ENCODE results near the gene RAB41.

DNA sequence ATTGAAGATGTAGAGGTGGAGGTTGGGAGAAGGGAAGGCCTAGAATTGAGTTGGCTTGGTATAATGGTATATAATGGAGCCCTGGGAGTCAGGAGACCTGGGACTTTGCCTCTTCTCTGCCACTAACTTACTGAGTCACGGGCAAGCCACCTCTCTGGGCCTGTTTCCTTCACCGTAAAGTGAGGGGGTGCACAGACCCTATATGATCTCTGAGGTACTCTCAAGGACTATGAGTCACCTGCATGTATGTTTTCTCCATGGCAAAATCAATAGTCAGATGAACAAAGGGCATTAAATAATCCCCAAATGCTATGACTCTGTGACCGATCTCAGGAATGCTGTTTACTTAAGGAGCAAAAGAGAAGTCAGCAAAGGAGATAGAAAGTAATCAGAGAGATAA lies 27.1 kb upstream of the RAB41 start:
- TF ChIP-seq, protein P1, sequence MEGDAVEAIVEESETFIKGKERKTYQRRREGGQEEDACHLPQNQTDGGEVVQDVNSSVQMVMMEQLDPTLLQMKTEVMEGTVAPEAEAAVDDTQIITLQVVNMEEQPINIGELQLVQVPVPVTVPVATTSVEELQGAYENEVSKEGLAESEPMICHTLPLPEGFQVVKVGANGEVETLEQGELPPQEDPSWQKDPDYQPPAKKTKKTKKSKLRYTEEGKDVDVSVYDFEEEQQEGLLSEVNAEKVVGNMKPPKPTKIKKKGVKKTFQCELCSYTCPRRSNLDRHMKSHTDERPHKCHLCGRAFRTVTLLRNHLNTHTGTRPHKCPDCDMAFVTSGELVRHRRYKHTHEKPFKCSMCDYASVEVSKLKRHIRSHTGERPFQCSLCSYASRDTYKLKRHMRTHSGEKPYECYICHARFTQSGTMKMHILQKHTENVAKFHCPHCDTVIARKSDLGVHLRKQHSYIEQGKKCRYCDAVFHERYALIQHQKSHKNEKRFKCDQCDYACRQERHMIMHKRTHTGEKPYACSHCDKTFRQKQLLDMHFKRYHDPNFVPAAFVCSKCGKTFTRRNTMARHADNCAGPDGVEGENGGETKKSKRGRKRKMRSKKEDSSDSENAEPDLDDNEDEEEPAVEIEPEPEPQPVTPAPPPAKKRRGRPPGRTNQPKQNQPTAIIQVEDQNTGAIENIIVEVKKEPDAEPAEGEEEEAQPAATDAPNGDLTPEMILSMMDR (conservative IDR thresholded peaks at IDR 0.05; ENCODE audit: low read length): no peak
- TF ChIP-seq EZH2phosphoT487 (IDR thresholded peaks at IDR 0.05; ENCODE audit: borderline replicate concordance, low read depth, low read length): no peak
